ENCODE measurements around the gene RTCA.

Gene RTCA

DNA sequence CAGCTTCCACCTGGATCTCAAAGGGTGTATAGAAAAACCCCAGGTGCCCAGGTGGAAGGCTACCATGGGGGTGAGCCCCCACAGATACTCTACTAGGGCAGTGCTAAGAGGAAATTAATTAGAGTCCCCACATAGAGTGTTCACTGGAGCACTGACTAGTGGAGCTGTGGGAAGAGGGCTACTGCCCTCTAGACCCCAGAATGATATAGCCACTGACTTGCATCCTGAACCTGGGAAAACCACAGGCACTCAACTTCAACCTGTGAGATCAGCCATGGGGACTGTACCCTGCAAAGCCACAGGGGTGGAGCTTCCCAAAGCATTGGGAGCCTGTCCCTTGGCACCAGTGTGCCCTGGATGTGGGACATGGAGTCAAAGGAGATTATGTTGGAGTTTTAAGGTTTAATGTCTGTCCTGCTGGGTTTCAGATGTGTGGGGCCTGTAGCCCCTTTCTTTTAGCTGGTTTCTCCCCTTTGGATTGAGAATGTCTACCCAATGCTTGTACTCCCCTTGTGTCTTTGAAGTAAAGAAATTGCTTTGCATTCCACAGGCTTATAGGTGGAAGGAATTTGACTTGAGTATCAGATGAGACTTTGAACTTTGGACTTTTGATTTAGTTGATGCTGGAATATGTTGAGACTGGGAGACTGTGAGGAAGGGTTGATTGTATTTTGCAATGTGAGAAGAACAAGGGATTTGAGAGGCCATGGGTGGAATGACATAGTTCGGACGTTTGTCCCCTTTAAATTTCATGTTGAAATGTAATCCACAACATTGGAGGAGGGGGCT lies 54.5 kb downstream of the RTCA start:
- TF ChIP-seq TSHZ2 (CRISPR knock-in tag; IDR thresholded peaks at IDR 0.05) (no peak), PATZ1 (CRISPR knock-in tag; IDR thresholded peaks at IDR 0.05; ENCODE audit: borderline replicate concordance) (no peak), ESRRG (CRISPR knock-in tag; IDR thresholded peaks at IDR 0.05) (no peak), ZFP30 (CRISPR knock-in tag; IDR thresholded peaks at IDR 0.05) (no peak), CSDC2 (CRISPR knock-in tag; IDR thresholded peaks at IDR 0.05) (no peak), SNAI2 (CRISPR knock-in tag; IDR thresholded peaks at IDR 0.05) (no peak), ZNF70 (CRISPR knock-in tag; IDR thresholded peaks at IDR 0.05) (no peak), RARB (CRISPR knock-in tag; IDR thresholded peaks at IDR 0.05) (no peak), ZFP3 (CRISPR knock-in tag; IDR thresholded peaks at IDR 0.05) (no peak), ZC3H10 (CRISPR knock-in tag; IDR thresholded peaks at IDR 0.05) (no peak), CREB5 (CRISPR knock-in tag; IDR thresholded peaks at IDR 0.05; ENCODE audit: low read depth) (no peak), BACH2 (CRISPR knock-in tag; IDR thresholded peaks at IDR 0.05; ENCODE audit: borderline replicate concordance) (no peak), ZNF565 (CRISPR knock-in tag; conservative IDR thresholded peaks at IDR 0.05; ENCODE audit: low read depth) (no peak), ZNF8 (CRISPR knock-in tag; IDR thresholded peaks at IDR 0.05) (no peak), PPARA (CRISPR knock-in tag; IDR thresholded peaks at IDR 0.05; ENCODE audit: borderline replicate concordance) (no peak), TCF4 (CRISPR knock-in tag; IDR thresholded peaks at IDR 0.05; ENCODE audit: borderline replicate concordance) (no peak), ARNTL (CRISPR knock-in tag; IDR thresholded peaks at IDR 0.05; ENCODE audit: borderline replicate concordance, low read depth) (no peak), OSR1 (CRISPR knock-in tag; IDR thresholded peaks at IDR 0.05) (no peak), TOX (CRISPR knock-in tag; IDR thresholded peaks at IDR 0.05; ENCODE audit: borderline replicate concordance) (no peak)
- TF ChIP-seq, protein P1, sequence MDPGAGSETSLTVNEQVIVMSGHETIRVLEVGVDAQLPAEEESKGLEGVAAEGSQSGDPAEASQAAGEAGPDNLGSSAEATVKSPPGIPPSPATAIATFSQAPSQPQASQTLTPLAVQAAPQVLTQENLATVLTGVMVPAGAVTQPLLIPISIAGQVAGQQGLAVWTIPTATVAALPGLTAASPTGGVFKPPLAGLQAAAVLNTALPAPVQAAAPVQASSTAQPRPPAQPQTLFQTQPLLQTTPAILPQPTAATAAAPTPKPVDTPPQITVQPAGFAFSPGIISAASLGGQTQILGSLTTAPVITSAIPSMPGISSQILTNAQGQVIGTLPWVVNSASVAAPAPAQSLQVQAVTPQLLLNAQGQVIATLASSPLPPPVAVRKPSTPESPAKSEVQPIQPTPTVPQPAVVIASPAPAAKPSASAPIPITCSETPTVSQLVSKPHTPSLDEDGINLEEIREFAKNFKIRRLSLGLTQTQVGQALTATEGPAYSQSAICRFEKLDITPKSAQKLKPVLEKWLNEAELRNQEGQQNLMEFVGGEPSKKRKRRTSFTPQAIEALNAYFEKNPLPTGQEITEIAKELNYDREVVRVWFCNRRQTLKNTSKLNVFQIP (CRISPR knock-in tag; IDR thresholded peaks at IDR 0.05; ENCODE audit: borderline replicate concordance, low read depth): no peak
- no peak for ATAC-seq

DNA sequence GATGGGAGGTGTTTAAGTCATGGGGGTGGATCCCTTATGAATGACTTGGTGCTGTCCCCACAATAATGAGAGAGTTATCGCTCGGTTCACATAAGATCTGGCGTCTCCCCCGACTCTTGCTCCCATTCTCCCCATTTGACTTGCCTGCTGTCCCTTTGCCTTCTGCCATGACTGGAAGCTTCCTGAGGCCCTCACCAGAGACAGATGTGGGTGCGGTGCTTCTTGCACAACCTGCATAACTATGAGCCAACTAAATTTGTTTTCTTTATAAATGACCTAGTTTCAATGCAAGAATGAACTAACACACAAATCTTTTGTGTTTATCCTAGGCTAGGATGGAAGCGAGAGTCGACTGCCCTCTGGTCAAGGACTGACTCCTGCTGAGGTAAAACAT lies 55.1 kb downstream of the RTCA start:
- TF ChIP-seq CREB5 (CRISPR knock-in tag; IDR thresholded peaks at IDR 0.05; ENCODE audit: low read depth) (no peak), SNAI2 (CRISPR knock-in tag; IDR thresholded peaks at IDR 0.05) (no peak), ZFP3 (CRISPR knock-in tag; IDR thresholded peaks at IDR 0.05) (no peak), ISL1 (CRISPR knock-in tag; IDR thresholded peaks at IDR 0.05) (no peak), ZNF565 (CRISPR knock-in tag; conservative IDR thresholded peaks at IDR 0.05; ENCODE audit: low read depth) (no peak), PATZ1 (CRISPR knock-in tag; IDR thresholded peaks at IDR 0.05; ENCODE audit: borderline replicate concordance) (no peak), RARB (CRISPR knock-in tag; IDR thresholded peaks at IDR 0.05) (no peak), OSR1 (CRISPR knock-in tag; IDR thresholded peaks at IDR 0.05) (no peak), ZFP30 (CRISPR knock-in tag; IDR thresholded peaks at IDR 0.05) (no peak), ZNF8 (CRISPR knock-in tag; IDR thresholded peaks at IDR 0.05) (no peak), ZNF70 (CRISPR knock-in tag; IDR thresholded peaks at IDR 0.05) (no peak), PPARA (CRISPR knock-in tag; IDR thresholded peaks at IDR 0.05; ENCODE audit: borderline replicate concordance) (no peak), CSRNP3 (CRISPR knock-in tag; IDR thresholded peaks at IDR 0.05) (no peak), ZC3H10 (CRISPR knock-in tag; IDR thresholded peaks at IDR 0.05) (no peak), CSDC2 (CRISPR knock-in tag; IDR thresholded peaks at IDR 0.05) (no peak), ARNTL (CRISPR knock-in tag; IDR thresholded peaks at IDR 0.05; ENCODE audit: borderline replicate concordance, low read depth) (no peak)
- TF ChIP-seq, protein P1 (CRISPR knock-in tag; IDR thresholded peaks at IDR 0.05; ENCODE audit: borderline replicate concordance, low read depth): no peak
- ATAC-seq: no peak

All from SK-N-SH treated with all-trans-retinoic acid at 6 μM for 48 hours (cell line).